Omental fat pad (tissue), 4 donors: Measurements from ENCODE around the gene TXNRD2. TPM values are rescaled to one million over a fixed set of nuclear protein-coding genes. Genes with fewer than 3 reads are reported as not detected.
"Not testable (repeated sequence)": the region's sequence is repeated elsewhere in the genome, so short reads cannot be mapped to it uniquely, and the experiment has no call there.

Experiments used
- ATAC-seq: fragments of 150-250 bp; one replicate; pipeline ENCODE4 v1.9.1; 2016; ENCODE audit warnings: mild to moderate bottlenecking, moderate library complexity; ENCODE audit not compliant: low FRiP score
- DNase-seq: peaks from one replicate; pipeline ENCODE4 v3.0.0-alpha.2; 2019; ENCODE audit warnings: low spot score
- total RNA-seq, 4 donors: library from RNA; depleted of rRNA; stranded (reverse); fragments of >200 nt; gene quantifications; one replicate each; pipeline ENCODE4 v1.1.0, GENCODE V29; 2016
- TF ChIP-seq, protein P1 (sequence below), 3 donors: fragments of 450-650 bp; IDR thresholded peaks; one replicate each; pipeline ENCODE4 v1.5.1; 2016 to 2017; ENCODE audit warnings: antibody characterized with exemption in 3 of 3, mild to moderate bottlenecking in 3 of 3, moderate library complexity in 2 of 3

Gene TXNRD2
- total RNA-seq, 4 donors from 2014 or later, result 10.1 to 24.4 (median 15.1) TPM

DNA sequence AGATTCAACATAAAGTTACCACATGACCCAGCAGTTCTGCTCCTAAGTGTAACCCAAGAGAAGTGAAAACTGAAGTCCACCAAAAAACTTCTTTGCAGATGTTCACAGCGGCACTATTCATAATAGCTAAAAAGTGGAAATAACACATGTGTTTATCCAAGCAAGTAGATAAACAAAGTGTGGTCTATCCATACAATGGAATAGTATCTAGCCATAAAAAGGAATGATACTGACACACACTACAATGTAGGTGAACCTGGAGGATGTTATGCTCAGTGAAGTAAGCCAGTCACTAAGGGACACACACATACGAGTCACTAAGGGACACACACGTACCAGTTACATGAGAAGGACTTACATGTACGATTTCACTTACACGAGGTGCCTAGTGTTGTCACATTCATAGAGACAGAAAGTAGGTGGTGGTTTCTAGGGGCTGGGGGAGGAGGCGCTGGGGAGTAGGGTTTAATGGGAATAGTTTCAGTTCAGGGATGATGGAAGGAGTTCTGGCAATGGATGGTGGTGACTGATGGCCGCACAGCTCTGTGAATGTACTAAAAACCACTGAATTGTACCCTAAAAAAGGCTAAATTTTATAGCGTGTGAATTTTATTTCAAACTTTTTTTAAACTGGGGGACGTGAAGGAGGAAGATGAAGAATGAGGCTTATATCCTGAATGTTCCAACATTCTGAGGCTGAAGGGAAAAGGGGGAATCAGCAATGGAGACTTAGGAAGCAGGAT, 27.2 kb downstream of the TXNRD2 start:
- TF ChIP-seq, protein P1, sequence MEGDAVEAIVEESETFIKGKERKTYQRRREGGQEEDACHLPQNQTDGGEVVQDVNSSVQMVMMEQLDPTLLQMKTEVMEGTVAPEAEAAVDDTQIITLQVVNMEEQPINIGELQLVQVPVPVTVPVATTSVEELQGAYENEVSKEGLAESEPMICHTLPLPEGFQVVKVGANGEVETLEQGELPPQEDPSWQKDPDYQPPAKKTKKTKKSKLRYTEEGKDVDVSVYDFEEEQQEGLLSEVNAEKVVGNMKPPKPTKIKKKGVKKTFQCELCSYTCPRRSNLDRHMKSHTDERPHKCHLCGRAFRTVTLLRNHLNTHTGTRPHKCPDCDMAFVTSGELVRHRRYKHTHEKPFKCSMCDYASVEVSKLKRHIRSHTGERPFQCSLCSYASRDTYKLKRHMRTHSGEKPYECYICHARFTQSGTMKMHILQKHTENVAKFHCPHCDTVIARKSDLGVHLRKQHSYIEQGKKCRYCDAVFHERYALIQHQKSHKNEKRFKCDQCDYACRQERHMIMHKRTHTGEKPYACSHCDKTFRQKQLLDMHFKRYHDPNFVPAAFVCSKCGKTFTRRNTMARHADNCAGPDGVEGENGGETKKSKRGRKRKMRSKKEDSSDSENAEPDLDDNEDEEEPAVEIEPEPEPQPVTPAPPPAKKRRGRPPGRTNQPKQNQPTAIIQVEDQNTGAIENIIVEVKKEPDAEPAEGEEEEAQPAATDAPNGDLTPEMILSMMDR (IDR thresholded peaks at IDR 0.05), result no peak
- ATAC-seq, result no peak
- no peak for DNase-seq

DNA sequence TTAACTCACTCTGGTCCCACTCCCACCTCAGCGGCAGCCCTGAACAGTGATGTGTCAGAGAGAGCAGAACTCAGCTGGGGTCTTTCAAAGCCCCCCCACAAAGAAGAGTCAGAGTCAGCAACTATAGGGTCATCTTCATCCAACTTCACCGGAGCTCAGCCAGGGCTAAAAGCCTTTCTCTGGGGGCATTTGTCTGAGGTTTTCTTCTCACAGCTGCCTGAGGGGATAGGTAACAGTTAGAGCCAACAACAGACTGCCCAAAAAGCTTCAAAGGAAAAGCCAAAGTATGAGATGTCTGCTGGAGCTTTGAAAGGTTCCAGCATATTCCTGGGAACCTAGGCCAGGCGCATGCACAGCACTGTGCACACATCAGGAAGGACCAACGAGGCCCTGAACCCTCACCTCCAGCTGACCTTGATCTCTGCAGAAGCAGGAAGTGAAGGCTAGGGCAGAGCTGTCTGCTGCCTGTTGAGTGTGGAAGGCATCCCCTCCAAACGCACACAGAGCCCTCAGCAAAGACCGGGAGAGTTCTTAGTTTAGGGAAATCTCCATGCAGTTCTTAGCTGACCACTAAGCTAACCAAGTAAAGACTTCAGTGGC, 28.2 kb downstream of the TXNRD2 start:
- ATAC-seq (no peak), DNase-seq (no peak)
- TF ChIP-seq, protein P1 (IDR thresholded peaks at IDR 0.05), result no peak

DNA sequence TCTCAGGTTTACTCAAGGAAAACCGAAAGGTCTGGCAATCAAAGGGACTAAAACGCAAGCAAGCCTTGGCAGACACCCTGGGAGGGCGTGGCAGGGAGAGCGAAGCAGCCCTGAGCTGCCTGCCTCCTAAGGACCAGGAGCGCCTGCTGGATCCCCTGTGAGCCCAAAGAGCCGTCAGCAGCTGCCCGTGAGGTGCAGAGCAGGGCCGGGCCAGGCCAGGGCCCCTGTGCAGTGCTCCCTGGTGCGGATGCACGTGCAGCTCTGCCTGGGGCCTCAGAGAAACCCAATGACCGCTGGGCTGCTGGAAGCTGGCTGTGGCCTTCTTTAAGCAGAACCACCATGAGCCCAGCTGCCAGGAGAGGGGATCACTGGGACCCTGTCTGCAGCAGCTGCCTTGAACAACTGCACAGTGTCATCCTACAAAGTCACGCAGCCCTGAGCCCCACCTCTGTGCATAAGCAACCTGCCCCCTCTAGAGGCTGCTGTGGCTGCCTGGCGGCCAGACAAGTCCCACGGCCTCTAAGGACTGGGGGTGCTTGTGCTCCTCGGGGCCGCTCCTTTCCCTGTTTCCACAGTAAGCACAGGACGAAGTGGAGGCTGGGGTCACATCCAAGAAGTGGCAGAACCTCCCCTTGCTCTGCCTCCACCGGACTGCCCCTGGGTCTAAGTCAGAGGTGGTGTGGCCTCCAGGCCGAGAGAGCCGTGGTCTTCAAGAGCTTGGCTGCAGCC, 29.2 kb downstream of the TXNRD2 start:
- DNase-seq (no peak), ATAC-seq (no peak)
- TF ChIP-seq, protein P1 (IDR thresholded peaks at IDR 0.05), result no peak

DNA sequence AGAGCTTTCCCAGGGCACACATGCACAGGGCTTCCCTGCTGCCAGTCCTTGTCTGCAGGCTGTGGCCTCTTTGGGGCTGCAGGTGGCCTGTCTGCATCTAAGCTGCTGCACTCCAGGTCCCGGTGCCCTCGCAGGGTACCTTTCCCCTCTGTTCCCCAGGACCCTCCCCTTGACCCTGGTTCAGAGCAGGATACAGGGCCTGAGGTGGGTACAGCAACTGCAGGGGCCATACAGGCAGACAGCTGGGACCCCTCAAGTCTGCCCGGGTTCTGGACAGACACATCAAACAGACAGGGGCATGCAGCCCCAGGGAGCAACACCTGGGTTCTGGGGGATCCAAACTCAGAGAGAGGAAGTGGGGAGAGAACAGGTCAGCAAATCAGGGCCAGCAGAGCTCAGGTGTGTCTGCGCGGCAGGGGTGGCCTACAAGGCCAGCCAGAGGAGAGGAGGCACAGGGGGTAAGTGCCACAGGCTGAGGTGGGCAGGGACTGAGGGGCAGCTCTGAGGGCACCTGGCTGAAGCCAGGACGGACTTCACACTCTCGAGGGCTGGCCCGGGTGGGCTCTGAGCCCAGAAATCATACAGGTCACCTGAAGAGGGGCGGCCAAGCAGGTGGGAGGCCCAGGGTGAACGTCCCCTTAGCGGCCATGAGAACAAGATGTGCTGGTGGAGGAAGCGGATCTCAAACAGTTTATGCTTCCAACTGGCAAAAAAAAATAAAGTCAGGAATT, 29.9 kb downstream of the TXNRD2 start:
- ATAC-seq, result no peak
- TF ChIP-seq, protein P1 (IDR thresholded peaks at IDR 0.05), result no peak
- DNase-seq, result no peak

DNA sequence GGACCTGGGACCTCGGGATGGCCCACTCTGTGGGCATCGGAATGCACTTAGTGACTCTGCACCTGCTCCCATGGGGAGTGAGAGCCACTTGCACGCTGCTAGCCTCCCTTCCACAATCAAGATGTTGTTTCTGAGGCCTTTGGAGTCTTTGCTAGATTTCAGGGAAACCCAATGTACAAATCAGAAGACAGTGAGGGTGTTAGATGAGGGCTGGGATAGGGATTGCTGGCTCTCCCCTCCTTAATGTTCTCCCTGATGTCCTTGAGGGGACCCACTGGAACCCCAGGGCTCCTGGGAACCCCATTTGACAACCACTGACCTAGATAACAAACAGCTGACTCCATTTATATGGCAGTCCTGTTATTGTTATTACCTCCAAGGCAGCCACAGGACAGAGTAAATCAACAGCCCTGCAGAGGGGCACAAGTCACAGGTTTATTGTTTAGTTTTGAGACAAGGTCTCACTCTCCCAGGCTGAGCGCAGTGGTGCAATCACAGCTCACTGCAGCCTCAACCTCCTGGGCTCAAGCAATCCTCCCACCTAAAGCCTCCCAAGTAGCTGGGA, 31.4 kb downstream of the TXNRD2 start:
- no peak for ATAC-seq
- DNase-seq, result no peak
- TF ChIP-seq, protein P1 (IDR thresholded peaks at IDR 0.05), result no peak

DNA sequence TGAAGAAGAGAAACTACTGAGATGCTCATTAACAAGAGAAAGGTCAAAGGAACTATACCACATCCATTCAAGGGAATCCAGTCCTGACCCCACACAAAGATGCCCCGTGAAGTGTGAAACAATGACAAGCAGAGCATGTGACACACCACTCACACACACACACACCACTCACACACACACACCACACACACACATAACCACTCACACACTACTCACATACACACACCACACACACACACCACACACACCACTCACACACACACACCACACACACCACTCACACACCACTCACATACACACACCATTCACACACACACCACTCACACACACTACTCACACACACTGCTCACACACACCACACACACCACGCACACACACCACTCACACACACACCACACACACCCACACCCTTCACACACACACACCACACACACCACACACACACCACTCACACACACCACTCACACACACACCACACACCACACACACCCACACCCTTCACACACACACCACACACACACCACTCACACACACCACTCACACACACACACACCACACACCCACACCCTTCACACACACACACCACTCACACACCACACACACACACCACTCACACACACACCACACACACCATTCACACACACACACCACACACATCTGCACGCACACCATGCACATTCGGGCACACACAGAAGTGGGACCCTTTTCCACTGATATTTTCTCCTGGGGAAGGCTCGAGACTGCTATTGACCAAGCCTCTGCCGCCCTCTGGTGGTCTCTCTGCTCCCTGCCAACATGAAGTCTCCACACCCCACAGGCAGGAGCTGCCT, 32.1 kb downstream of the TXNRD2 start:
- DNase-seq (peak; percentile 98), ATAC-seq (peak; percentile 71)
- TF ChIP-seq, protein P1 (IDR thresholded peaks at IDR 0.05), result peak in 2 of 3 donors; percentile 69 to 88

DNA sequence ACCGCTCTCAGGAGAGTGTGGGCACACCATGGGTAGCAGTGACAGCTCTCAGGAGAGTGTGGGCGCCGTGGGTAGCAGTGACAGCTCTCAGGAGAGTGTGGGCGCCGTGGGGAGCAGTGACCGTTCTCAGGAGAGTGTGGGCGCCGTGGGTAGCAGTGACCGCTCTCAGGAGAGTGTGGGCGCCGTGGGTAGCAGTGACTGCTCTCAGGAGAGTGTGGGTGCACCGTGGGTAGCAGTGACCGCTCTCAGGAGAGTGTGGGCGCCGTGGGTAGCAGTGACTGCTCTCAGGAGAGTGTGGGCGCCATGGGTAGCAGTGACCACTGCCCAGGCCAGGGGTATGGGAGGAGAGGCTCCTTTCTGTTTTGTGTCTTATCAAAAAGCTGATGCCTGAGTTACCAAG, 33.7 kb downstream of the TXNRD2 start:
- ATAC-seq, DNase-seq: not testable (repeated sequence)

DNA sequence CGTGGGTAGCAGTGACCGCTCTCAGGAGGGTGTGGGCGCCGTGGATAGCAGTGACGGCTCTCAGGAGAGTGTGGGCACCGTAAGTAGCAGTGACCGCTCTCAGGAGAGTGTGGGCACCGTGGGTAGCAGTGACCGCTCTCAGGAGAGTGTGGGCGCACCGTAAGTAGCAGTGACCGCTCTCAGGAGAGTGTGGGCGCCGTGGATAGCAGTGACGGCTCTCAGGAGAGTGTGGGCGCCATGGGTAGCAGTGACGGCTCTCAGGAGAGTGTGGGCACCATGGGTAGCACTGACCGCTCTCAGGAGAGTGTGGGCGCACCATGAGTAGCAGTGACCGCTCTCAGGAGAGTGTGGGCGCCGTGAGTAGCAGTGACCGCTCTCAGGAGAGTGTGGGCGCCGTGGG, 34.8 kb downstream of the TXNRD2 start:
- not testable (repeated sequence) for DNase-seq, ATAC-seq
